Rectal smooth muscle tissue (tissue), 1 donor: ENCODE data around the gene TPX2.

Experiments
- H3K27ac ChIP-seq: one replicate; pipeline ENCODE4 v1.7.0; 2013; ENCODE audit warnings: low read depth, low read length, inconsistent platforms
- H3K27me3 ChIP-seq: one replicate; pipeline ENCODE4 v1.7.0; 2013; ENCODE audit warnings: low read length; ENCODE audit not compliant: control insufficient read depth, insufficient read depth
- H3K36me3 ChIP-seq: one replicate; pipeline ENCODE4 v1.7.0; 2013; ENCODE audit warnings: low read length; ENCODE audit not compliant: control insufficient read depth, insufficient read depth
- H3K4me1 ChIP-seq: one replicate; pipeline ENCODE4 v1.7.0; 2013; ENCODE audit warnings: low read length; ENCODE audit not compliant: control insufficient read depth, insufficient read depth
- H3K4me3 ChIP-seq: one replicate; pipeline ENCODE4 v1.7.0; 2013; ENCODE audit warnings: low read length
- H3K9ac ChIP-seq: one replicate; pipeline ENCODE4 v1.7.0; 2013; ENCODE audit warnings: low read length

TPX2 gene

GRCh38 chr20:31709939-31710338 is 29.2 kb upstream of the TPX2 start:
- Histone ChIP-seq H3K27ac (no peak overlapping the region), H3K4me3 (no peak overlapping the region), H3K9ac (no peak overlapping the region), H3K4me1 (peaks cover 20% of the 10 kb centered on the region), H3K27me3 (no peaks in the 10 kb centered on the region), H3K36me3 (peaks cover 6% of the 10 kb centered on the region)

GRCh38 chr20:31710423-31711108 is 28.5 kb upstream of the TPX2 start:
- H3K27me3 ChIP-seq: no peaks in the 10 kb centered on the region
- no peak overlapping the region for H3K27ac ChIP-seq
- H3K9ac ChIP-seq: no peak overlapping the region
- peaks cover 6% of the 10 kb centered on the region for H3K36me3 ChIP-seq
- H3K4me1 ChIP-seq: peaks cover 20% of the 10 kb centered on the region
- H3K4me3 ChIP-seq: no peak overlapping the region

GRCh38 chr20:31711179-31712111 is 27.6 kb upstream of the TPX2 start:
- Histone ChIP-seq H3K4me3 (no peak overlapping the region), H3K36me3 (peaks cover 4% of the 10 kb centered on the region), H3K9ac (no peak overlapping the region), H3K27ac (peak overlapping the region; percentile 71), H3K4me1 (peaks cover 20% of the 10 kb centered on the region), H3K27me3 (no peaks in the 10 kb centered on the region)

GRCh38 chr20:31712112-31712553 is 27.0 kb upstream of the TPX2 start:
- no peaks in the 10 kb centered on the region for H3K27me3 ChIP-seq
- peaks cover under 1% of the 10 kb centered on the region for H3K36me3 ChIP-seq
- no peak overlapping the region for H3K9ac ChIP-seq
- H3K4me1 ChIP-seq: peaks cover 20% of the 10 kb centered on the region
- H3K27ac ChIP-seq: peak overlapping the region; percentile 71
- H3K4me3 ChIP-seq: no peak overlapping the region

GRCh38 chr20:31712564-31713311 is 26.4 kb upstream of the TPX2 start:
- no peaks in the 10 kb centered on the region for H3K27me3 ChIP-seq
- H3K4me1 ChIP-seq: peaks cover 20% of the 10 kb centered on the region
- no peaks in the 10 kb centered on the region for H3K36me3 ChIP-seq
- no peak overlapping the region for H3K9ac ChIP-seq
- peak overlapping the region; percentile 71 for H3K27ac ChIP-seq
- H3K4me3 ChIP-seq: peak overlapping the region; percentile 38

GRCh38 chr20:31713312-31714273 is 25.5 kb upstream of the TPX2 start:
- H3K4me1 ChIP-seq: peaks cover 20% of the 10 kb centered on the region
- peak overlapping the region; percentile 38 for H3K4me3 ChIP-seq
- H3K27ac ChIP-seq: peak overlapping the region; percentile 71
- H3K9ac ChIP-seq: no peak overlapping the region
- H3K27me3 ChIP-seq: no peaks in the 10 kb centered on the region
- no peaks in the 10 kb centered on the region for H3K36me3 ChIP-seq

- no peaks in the 10 kb centered on the region for H3K27me3 ChIP-seq
- no peak overlapping the region for H3K4me3 ChIP-seq
- no peak overlapping the region for H3K9ac ChIP-seq
- H3K4me1 ChIP-seq: peaks cover 34% of the 10 kb centered on the region
- no peak overlapping the region for H3K27ac ChIP-seq
- no peaks in the 10 kb centered on the region for H3K36me3 ChIP-seq
Measured at GRCh38 chr20:31715766-31716165, 23.3 kb upstream of the TPX2 start.

GRCh38 chr20:31716351-31716750 is 22.7 kb upstream of the TPX2 start:
- Histone ChIP-seq H3K4me1 (peaks cover 38% of the 10 kb centered on the region), H3K9ac (no peak overlapping the region), H3K36me3 (no peaks in the 10 kb centered on the region), H3K4me3 (no peak overlapping the region), H3K27ac (no peak overlapping the region), H3K27me3 (no peaks in the 10 kb centered on the region)

- H3K9ac ChIP-seq: no peak overlapping the region
- H3K27ac ChIP-seq: no peak overlapping the region
- H3K27me3 ChIP-seq: no peaks in the 10 kb centered on the region
- H3K4me1 ChIP-seq: peaks cover 38% of the 10 kb centered on the region
- H3K36me3 ChIP-seq: no peaks in the 10 kb centered on the region
- H3K4me3 ChIP-seq: no peak overlapping the region
Measured at GRCh38 chr20:31716818-31717477, 22.1 kb upstream of the TPX2 start.

- no peaks in the 10 kb centered on the region for H3K27me3 ChIP-seq
- H3K27ac ChIP-seq: no peak overlapping the region
- peaks cover 32% of the 10 kb centered on the region for H3K4me1 ChIP-seq
- H3K4me3 ChIP-seq: peak overlapping the region; percentile 10
- H3K36me3 ChIP-seq: no peaks in the 10 kb centered on the region
- H3K9ac ChIP-seq: no peak overlapping the region
Measured at GRCh38 chr20:31717478-31718201, 21.4 kb upstream of the TPX2 start.
